Left hindlimb (tissue), 1 donor: Measurements from ENCODE around the gene MRPL36.

Experiments used
- DNase-seq: peaks from one replicate; pipeline ENCODE4 v3.0.0-alpha.2; 2018

MRPL36 gene

DNA sequence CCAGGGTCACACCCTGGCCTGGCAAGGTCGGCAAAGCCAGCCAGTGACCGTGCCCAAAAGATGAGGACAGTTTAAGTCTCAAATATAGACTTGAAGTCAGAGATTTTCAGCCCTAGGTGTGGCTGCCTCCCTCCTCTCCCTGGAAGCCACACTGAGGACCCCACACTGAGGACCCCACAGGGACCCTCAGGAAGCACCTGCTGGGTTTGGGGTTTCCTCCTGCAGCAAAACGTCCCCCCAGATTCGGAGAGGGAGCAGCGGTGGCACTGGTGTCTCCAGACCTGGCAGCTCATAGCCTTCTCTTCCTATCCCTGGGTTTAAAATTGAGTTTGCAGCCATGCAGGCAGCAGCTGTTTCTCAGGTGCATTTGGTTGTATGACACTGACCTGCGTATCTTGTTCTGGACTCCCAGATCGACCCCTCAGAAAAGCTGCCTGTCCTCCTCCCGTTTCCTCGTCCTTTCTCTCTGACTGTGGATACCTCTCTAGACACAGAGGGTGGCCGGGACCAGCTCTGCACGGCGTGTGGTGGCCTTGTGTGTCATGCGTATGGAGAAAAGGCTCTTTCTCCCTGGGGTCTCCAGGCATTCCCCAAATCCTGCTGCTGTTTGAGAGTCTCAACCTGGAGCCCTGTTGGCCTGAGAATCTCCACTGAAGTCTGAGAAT lies 36.6 kb downstream of the MRPL36 start:
- DNase-seq = peak; percentile 23

DNA sequence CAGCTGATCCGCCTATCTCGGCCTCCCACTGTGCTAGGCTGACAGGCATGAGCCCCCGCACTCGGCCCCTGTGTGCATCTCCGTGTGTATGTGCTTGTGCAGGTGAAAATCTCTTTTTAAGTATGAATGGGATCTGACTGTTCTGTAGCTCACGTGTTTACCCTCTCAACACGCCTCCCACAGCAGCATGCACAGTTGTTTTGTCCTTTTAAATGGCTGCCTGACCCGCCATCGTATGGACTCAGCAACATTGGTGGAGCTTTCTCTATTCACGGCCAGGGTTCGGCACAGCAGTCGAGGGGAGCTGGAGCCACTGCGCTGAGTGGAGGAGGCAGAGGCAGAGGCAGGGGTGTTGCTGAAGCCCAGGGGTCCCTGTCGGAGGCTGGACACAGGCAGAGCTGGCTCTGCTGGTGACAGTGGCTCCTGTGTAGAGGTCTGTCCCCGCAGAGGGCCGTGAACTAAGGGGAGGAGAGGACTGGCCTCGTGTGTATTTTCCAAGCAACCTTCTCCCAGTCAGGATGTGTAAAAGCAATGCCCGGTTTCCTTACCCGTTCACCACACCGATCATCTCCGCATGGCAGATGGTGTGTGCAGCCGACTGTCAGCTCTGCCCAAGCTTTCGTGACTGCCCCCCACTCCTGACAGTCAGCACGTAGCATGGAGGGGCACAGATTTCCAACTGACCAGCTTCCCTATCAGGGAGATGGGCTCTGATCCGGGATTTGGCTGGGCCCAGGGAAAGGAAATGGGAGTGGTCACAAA lies 37.3 kb downstream of the MRPL36 start:
- peak; percentile 10 for DNase-seq

DNA sequence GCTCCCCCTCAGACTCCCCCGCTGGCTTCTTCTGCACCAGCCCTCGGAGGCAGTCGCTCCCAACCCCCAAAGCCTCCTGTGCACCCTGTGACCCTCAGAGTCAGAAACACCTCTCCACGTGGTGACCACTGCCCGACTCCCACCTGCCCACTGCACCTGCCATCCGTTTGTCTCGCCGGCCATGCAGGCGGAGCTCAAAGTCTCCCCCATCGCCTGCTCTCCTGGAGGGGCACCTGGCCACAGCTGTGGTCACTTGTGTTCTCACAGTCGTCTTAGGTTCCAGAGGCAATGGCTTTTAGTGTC lies 38.2 kb downstream of the MRPL36 start:
- DNase-seq = peak; percentile 15

DNA sequence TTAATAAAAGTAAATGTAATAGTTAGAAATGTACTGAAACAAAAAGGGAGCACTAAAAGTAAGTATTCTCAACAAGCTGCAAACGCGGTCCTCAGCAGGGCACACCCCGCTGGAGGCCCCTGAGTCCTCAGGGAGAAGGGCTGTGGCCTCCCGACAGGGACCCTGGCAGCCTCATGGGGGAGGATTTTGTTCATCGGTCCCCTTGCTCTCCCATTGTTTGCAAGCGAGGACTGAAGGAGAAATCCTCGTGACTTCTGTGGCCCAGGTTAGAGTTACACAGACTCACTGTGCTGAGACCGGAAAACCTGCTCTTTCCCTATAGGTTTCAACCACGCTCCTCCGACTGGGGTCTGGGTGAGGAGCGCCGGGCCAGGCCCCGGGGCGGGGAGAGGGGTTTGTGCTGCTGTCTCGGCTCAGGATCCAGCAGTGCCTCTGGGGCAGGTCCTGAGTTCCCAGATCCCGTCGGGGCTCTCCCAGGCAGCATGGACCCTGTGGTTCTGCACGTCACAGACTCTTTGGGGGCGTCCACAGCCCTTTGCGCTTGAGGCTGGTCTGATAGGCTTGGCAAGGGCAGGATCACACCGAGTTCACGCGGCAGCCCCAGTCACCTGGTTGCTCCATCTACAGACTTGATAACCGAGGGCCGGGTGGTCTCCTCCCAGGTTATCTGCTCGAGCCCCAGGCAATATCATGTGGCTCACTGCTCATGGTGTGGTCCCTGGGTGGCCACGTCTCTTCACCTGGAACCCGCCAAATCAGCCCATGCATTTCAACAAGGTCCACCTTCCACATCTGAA lies 38.8 kb downstream of the MRPL36 start:
- peak; percentile 13 for DNase-seq

DNA sequence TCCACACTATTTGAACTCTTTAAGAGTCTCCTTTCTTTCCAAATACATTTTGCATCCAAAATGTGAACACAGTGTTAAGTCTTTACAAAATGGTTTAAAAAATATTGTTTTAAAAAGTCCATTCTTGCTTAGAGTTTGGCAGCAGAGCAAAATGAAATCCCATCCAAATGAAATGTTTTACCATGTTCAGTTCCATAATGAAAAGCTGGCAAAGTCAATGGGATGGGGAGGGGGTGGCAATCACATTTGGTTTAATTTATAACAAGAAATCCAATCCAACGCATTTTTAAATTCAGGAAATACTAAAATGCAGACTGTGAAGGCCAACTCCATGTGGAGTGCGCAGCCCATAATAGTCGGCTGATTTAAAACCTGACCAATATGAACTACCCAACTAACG lies 39.4 kb downstream of the MRPL36 start:
- no peak for DNase-seq

DNA sequence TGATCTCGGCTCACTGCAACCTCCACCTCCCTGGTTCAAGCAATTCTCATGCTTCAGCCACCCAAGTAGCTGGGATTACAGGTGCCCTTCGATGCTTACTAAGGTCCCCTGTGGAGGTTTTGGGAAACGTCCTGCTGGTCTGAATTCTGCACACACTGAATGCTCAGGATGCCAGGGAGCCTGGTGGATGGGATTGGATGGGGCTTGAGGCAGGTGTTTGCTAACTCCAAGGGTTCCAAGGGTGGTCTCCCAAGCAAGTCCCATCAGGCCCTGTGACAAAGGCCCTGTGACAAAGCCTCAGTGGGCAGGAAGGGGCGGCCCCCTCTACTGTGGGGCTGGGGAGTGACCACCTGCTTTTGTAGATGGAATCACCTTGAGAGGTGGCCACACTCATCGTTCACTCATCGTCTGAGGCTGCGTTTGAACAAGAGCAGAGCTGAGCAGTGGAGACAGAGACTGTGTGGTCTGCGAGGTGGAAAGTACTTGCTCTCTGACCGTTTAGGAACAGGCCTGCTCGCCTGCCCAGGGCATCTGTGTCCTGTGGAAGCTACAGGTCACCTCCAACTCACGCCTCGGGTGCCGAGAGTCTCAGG lies 40.2 kb downstream of the MRPL36 start:
- peak; percentile 15 for DNase-seq

DNA sequence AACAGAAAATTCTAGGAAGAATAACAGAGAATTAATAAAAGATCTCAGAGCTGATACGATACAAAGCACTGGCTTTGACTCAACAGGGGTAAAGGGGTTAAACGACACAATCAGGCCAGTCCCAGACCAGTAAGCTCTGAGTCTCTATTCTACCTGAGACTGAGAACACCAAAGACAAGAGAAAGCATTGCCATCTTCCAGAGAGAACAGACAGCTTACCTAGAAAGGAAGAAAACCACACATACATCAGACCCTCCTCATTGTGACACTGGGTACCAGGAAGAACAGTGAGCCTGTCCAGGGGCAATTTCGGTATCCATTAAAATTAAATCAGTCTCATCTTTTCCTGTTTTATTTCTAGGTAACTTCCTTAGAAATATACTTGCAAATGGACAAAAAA lies 41.1 kb downstream of the MRPL36 start:
- no peak for DNase-seq

DNA sequence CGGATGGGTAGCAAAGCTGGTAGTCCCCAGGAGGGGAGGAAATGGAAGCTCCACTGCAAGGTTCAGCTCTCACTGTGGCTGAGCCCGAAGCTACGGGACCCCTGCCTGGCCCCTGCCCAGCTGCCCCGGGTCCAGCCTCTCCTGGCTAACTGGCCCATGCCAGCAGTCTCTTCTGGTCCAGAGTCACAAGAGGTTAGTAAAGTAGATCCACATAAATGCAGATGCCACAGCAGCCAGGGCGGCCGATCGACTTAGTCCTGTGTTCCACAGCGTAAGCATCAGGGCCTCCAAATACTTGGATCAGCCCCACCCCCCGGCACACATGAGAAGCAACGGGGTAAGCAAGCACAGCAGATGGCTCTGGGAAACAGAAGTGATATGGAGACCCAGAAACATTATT lies 42.1 kb downstream of the MRPL36 start:
- peak; percentile 5 for DNase-seq

DNA sequence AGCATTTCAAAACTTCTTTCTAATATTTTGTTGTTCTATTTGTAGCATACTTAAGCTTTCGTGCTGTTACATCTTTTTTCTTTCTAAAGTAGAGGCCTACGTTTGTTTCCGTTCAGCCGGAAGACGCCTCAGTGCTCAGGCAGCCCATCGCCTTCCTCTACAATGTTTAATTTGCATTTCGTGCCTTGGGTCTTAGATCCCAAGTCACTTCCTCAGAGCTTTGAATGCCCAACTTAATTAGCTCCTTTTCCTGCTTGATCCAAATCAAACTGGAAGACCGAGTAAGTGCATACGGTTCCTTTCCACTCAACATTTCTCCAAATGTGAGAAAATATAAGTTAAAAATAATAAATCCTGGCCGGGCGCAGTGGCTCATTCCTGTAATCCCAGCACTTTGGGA lies 43.2 kb downstream of the MRPL36 start:
- DNase-seq = no peak

DNA sequence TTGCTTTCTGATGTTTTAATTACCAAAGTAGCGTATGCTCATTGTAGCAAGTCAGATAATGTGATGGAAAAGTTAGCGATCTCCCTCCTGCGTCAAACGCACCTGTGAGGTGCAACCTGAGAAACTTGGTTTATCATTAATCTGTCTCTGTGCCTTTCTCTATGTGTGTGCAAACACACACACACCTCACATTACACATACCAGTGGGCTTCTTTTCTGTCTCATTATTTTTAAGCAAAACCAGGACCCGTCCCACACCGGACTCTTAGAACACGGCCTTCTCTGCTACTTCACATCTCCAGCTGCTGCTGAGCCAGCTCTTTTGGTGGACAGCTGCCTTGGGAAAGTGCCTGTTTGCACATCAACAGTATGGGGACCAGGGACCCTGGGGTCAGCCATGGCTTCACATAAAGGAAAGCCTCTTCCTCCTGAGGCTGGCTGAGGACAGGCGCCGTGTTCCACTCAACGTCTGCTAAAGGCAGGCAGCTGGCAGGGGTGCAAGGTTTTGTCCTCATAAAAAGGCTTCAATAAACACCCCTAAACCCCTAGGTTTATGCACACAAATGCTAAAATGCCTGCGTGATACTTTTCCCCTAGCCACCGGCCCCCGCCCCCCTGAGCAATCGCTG lies 44.2 kb downstream of the MRPL36 start:
- no peak for DNase-seq

DNA sequence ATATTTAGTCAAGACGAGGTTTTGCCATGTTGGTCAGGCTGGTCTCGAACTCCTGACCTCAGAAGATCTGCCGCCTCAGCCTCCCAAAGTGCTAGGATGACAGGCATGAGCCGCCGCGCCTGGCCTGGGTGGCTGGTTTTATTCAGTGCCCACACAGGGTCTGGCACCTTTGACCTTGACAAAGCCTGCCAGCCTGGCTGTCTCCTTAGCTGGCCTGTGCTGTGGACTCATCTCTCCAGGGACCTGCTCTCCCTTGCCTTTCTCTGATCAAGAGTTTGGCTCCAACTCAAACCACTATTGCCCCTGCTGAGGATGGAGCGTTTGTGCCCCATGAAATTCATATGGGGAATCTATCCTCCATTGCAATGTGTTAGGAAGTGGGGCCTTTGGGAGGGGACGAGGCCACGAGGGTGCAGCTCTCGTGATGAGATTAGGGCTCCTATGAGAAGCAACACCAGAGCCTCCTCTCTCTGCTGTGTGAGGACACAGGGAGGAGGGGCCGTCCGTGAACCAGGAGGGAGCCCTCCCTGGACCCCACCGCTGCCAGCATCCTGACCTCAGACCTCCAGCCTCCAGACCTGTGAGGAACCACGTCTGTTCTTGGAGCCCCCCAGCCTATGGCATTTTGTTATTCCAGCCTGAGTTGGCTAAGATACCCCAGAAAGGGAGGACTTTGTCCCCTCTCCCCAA lies 45.0 kb downstream of the MRPL36 start:
- DNase-seq = peak; percentile 4

DNA sequence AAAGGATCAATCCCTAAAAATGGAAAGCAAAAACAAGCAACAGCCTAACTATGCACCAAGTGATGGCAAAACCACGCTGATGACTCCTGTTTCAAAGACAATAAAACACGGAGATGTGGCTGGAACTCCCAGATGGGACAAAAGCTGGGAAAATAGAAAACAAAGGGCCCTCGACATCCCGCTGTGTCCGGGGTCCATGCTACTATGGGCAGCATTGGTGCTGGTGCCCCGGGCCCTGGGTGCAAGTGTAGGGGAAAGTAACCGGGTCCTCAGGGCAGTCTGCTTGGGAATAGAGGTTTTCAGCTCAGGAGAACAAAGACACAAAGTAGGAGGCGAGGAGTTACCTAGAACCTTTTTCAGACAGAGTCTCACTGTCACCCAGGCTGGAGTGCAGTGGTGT lies 46.1 kb downstream of the MRPL36 start:
- DNase-seq = no peak

DNA sequence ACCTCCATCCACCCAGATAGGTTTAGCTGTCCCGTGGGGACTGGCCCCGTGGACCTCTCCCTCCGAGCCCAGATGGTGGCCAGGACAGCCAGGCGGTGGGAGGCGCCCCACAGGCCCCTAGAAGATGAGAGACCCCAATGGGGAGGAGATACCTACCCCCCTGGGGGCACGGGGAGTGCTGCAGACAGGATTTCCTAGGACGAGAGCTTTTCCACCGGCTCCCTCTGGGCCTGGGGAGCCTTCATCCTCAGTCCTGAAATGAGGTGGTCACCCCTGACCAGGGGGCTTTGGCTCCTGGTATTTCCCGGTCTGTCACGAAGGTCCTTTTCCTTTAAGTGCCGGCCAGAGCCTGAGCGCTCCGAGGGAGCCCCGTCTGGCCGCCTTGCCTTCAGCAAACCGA lies 46.8 kb downstream of the MRPL36 start:
- DNase-seq = no peak

DNA sequence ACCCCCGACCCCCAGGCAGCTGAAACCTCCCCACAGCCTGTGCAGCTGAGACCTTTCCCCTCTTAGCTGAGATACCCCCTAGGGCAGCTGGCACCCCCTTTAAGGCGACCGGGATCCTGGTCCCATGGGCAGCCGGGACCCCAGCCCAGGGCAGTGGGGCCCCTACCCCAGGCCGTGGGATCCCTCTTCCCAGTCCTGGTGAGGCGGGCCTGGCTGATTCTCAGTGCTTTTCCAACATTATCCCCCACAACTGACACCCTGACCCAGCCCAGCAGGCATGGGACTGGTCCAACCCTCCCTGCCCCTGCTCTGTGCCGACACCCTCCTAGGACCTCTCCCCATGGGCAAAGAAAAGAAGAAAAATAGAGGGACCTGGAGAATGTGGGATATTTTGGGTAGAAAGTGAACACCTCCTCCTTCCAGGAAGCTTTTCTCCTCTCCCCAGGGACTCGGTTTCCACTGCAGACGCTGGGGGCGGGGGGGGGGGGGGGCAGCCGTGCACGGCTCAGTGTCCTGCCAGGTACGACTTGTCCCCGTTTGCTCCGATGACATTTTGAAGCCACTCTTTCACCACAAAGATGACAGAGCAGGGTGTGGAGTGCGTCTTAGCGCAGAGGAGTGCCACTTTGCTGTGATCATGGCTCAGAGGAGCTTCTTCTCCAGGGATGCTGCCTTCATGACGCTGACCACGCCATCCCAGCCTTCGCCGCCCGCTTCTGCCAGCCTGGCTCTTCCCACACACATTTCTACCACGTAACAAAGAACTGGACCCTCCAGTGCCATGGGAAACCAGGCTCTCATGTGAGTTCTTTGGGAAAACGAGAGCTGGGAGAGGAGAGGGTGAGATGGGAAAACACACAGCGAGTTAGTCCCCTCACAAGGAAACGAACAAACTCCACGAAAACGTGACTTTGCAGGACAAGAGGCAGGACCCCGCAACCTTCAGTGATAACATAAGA lies 47.5 kb downstream of the MRPL36 start:
- DNase-seq = peak; percentile 10

DNA sequence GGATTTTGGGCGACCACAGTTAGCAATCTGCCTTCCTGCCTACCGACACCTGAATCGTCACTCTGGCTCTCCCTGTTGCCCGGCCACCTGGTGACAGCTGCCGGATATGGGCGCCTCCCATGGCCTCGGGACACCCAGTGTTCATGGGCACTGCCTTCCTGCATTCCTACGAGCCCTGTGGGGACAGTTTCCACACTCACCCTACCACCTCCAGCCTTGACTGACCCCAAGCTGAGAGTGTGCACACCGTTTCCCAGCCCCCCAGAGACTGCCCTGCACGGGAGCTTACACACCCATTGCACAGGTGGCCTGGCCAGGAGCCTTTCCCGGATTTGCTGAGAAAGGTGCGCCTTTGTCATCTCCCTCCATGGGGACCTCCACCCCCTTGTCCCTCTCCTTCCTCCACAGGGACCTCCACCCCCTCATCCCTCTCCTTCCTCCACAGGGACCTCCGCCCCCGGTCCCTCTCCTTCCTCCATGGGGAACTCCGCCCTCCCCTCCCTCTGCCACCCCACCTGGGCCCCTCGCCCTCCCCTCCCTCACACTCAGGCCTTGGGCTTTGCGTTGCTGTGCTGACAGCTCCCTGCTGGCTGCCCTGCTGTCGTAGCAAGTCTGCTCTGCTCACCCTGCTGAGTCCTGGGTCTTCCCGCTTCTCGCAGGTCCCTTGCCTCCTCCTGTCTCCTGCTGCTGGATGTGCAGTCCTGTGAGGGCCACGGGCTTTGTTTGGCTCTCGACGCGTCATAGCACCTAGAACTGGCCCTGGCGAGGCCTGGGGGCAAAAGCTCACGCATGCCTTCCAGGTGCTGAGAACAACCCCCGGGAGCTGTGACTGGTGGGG lies 48.4 kb downstream of the MRPL36 start:
- DNase-seq = peak; percentile 17

DNA sequence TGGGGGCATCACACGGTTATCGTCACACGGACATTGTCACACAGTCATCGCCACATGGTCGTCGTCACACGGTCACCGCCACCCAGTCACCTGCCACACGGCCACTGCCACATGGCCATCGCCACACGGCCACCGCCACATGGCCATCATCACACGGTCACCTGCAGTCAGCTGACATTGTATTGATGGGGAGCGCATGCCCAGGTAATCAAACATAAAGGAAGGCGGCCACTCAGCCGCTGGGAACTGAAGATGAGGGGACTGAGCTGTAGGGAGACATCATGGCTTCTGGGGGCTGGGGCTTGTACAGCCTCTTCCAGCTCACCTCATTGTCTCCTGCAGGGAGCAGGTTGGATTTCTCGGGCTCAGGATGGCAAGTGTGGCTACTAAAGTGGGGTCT lies 49.2 kb downstream of the MRPL36 start:
- DNase-seq = peak; percentile 20

DNA sequence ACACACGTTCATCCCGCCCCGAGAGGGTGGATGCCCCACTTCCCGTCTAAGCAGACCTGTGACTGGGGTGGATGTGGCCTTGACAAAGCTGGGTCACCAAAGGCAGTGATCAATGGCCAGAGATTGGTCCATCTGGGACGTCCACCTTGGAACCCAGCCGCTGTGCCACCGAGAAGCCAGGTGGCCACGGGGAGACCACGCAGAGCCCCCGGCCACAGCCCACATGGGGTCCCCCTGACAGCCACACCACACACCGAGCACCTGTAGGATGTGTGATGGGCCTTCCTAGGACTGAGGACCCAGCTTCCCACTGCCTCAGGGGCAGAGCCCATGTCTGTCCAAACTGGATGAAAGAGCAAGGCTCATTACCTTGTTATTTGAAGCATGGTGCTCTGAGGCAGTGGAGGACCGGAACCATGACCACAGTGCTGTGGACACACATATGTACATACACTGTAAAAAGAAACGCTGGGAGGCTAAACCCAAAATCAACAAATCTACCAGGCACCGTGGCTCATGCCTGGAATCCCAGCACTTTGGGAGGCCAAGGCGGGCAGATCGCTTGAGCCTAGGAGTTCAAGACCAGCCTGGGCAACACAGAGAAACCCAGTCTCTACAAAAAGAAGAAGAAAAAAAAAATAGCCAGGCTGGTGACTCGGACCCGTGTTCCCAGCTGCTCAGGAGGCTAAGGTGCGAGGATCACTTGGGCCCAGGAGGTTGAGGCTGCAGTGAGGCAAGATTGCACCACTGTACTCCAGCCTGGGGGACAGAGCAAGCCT lies 50.1 kb downstream of the MRPL36 start:
- DNase-seq = peak; percentile 13

DNA sequence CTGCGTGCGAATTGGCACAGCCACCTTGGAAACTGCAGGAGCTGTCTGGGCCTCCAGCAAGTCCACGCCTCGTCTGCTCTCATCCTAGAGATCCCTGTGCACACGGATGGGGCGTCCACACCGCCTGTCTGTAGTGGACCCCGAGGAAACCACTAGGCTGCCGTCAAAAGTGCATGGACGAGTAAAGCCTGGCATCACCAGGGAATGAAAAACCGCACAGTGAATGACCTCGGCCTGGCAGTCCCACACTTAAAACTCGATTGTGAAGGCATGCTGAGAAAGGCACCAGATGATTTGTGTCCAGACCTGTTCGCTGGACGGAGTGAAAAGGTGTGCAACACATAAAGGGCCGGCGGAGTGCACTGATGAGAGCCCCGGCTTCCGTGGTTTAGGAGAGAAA lies 50.8 kb downstream of the MRPL36 start:
- no peak for DNase-seq
